Measurements from ENCODE around the gene MRPL51. TPM values are rescaled to one million over a fixed set of nuclear protein-coding genes. Genes with fewer than 3 reads are reported as not detected.

MRPL51 gene
- total RNA-seq, 1 experiment from 2014 or later: 265 TPM

DNA sequence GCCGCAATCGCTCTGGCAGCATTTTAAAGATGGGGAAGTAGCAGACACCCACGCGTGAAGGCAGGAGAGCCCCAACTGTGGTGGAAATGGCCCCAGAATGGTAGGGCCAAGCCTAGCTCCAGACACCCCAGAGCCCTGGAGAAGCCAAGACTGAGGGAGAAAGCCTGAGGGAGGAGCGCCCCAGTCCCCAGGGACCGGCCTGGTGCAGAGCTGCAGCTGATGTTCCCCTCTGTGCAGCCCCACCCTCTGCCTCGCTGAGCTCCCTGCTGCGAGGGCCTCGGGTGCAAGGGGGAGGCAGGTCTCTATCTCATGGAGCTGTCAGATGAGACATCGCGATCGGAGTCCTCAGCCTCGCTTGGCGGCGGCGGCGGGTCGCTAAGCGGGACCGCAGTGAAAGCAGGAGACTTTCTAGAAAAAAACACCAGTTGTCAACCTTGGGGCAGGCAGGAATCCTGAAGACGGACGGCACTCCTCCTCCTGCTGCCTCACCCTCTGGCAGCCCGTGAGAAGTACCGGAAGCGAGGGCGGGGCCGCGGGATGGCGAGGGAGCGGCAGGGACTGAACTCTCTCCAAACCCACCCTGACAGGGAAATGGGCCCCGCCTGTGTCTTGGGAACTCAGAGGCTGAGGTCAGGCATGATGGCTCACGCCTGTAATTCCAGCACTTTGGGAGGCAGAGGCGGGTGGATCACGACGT lies 47.3 kb upstream of the MRPL51 start:
- H3K36me3 ChIP-seq (ENCODE audit: control insufficient read depth in 1 of 2, insufficient read depth in 2 of 2, low read length in 2 of 2): peaks cover 17 to 26% of the 10 kb centered on the region in 2 experiments; a peak in 3 of 4 replicates
- H4K20me1 ChIP-seq (ENCODE audit: insufficient read depth): peaks cover 20% of the 10 kb centered on the region; the same call in 1 of the 2 replicates
- H3K27ac ChIP-seq (ENCODE audit: low read depth, low read length): peak overlapping the region; percentile 84
- ChIA-PET RAD21 (ENCODE audit: low non-redundant PET in 1 of 2, low total read pairs in 2 of 2, uncharacterized antibody in 2 of 2, unreplicated experiment in 2 of 2) (no interaction called here), CTCF (interaction anchor here (0.6 to 2.6 kb wide), 11 partner anchors 11 to 345 kb away, joined by 3 to 10 read pairs (median 3); partner anchors contain the start of gene NOP2), POLR2A (interaction anchor here (0.9 to 7.0 kb wide), 3 partner anchors 10 to 70 kb away, joined by 3 to 84 read pairs (median 4); partner anchors contain the start of gene VAMP1)
- ATAC-seq: peak; percentile 61
- peak overlapping the region; percentile 52 for H3K9ac ChIP-seq (ENCODE audit: low read length)
- no peaks in the 10 kb centered on the region for H3K9me2 ChIP-seq (ENCODE audit: insufficient read depth)
- peak; percentile 67 for DNase-seq (ENCODE audit: low read depth, low spot score)
- H3K27me3 ChIP-seq (ENCODE audit: insufficient read depth, low read length): no peaks in the 10 kb centered on the region
- H3K4me2 ChIP-seq (ENCODE audit: low read length): peak overlapping the region; percentile 94
- BruUV-seq (replicated peaks): no TSS peak
- intact Hi-C loops (cut with micrococcal nuclease): no loop called here
- H2AFZ ChIP-seq (ENCODE audit: low read depth, low read length, poor library complexity, severe bottlenecking): no peak overlapping the region
- peaks cover 23% of the 10 kb centered on the region for H3K79me2 ChIP-seq (ENCODE audit: insufficient read depth, low read length)
- peaks cover 20 to 64% of the 10 kb centered on the region in 2 experiments for H3K4me1 ChIP-seq (ENCODE audit: control insufficient read depth in 1 of 2, insufficient read depth in 2 of 2, low read length in 2 of 2)
- H3K4me3 ChIP-seq (replicated peaks in 1 of 2; ENCODE audit: low read depth in 1 of 2, low read length in 2 of 2): peak overlapping the region; percentile 31 to 58
- no peak for TF ChIP-seq RAD21 (IDR thresholded peaks at IDR 0.05; ENCODE audit: low read depth)
- no peak for TF ChIP-seq CBX3 (IDR thresholded peaks at IDR 0.05; ENCODE audit: low read depth)
- TF ChIP-seq TCF7L2 (IDR thresholded peaks at IDR 0.05; ENCODE audit: borderline replicate concordance, extremely low read depth, insufficient read depth, insufficient read length): peak; percentile 74
- TF ChIP-seq POLR2AphosphoS5 (IDR thresholded peaks at IDR 0.05; ENCODE audit: low read depth, low read length): 0 out of 2 replicates have a peak, but pooled peaks have one; percentile 14
- no peaks in the 10 kb centered on the region for H3K9me3 ChIP-seq (ENCODE audit: control insufficient read depth in 1 of 2, insufficient read depth in 1 of 2, low read depth in 1 of 2, low read length in 2 of 2)

GRCh38 chr12:6539707-6540134 lies 46.7 kb upstream of the MRPL51 start:
- peak overlapping the region; percentile 94 for H3K4me2 ChIP-seq (ENCODE audit: low read length)
- CTCF ChIA-PET: interaction anchor here (0.6 to 2.6 kb wide), 12 partner anchors 7 to 344 kb away, joined by 3 to 10 read pairs (median 4); partner anchors contain the start of gene NOP2
- no peak overlapping the region for H2AFZ ChIP-seq (ENCODE audit: low read depth, low read length, poor library complexity, severe bottlenecking)
- no TSS peak for BruUV-seq (replicated peaks)
- H3K27me3 ChIP-seq (ENCODE audit: insufficient read depth, low read length): no peaks in the 10 kb centered on the region
- peak overlapping the region; percentile 52 for H3K9ac ChIP-seq (ENCODE audit: low read length)
- RAD21 ChIA-PET (ENCODE audit: low non-redundant PET in 1 of 2, low total read pairs in 2 of 2, uncharacterized antibody in 2 of 2, unreplicated experiment in 2 of 2): no interaction called here
- peaks cover 23% of the 10 kb centered on the region; the same call in 1 of the 2 replicates for H4K20me1 ChIP-seq (ENCODE audit: insufficient read depth)
- POLR2A ChIA-PET: interaction anchor here (0.7 to 7.0 kb wide), 6 partner anchors 10 to 196 kb away, joined by 3 to 84 read pairs (median 4); partner anchors contain the start of gene VAMP1
- no peaks in the 10 kb centered on the region for H3K9me2 ChIP-seq (ENCODE audit: insufficient read depth)
- peak; percentile 13 for ATAC-seq
- peaks cover 29% of the 10 kb centered on the region for H3K79me2 ChIP-seq (ENCODE audit: insufficient read depth, low read length)
- peaks cover 20 to 32% of the 10 kb centered on the region in 2 experiments; a peak in 3 of 4 replicates for H3K36me3 ChIP-seq (ENCODE audit: control insufficient read depth in 1 of 2, insufficient read depth in 2 of 2, low read length in 2 of 2)
- no peak for TF ChIP-seq JUND (IDR thresholded peaks at IDR 0.05)
- no peak for TF ChIP-seq CEBPB (IDR thresholded peaks at IDR 0.05; ENCODE audit: low read depth)
- no peak for TF ChIP-seq SRF (IDR thresholded peaks at IDR 0.05; ENCODE audit: low read depth)
- TF ChIP-seq POLR2A (IDR thresholded peaks at IDR 0.05; ENCODE audit: borderline replicate concordance, extremely low read depth, insufficient read depth, insufficient read length): no peak
- TF ChIP-seq, protein P1, sequence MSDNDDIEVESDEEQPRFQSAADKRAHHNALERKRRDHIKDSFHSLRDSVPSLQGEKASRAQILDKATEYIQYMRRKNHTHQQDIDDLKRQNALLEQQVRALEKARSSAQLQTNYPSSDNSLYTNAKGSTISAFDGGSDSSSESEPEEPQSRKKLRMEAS (IDR thresholded peaks at IDR 0.05): no peak
- TF ChIP-seq SIN3A (IDR thresholded peaks at IDR 0.05; ENCODE audit: low read depth): no peak
- no peak for TF ChIP-seq ZFX (IDR thresholded peaks at IDR 0.05)
- TF ChIP-seq EZH2phosphoT487 (IDR thresholded peaks at IDR 0.05; ENCODE audit: borderline replicate concordance): no peak
- TF ChIP-seq FOSL1 (IDR thresholded peaks at IDR 0.05; ENCODE audit: low read depth): no peak
- TF ChIP-seq, protein P2, sequence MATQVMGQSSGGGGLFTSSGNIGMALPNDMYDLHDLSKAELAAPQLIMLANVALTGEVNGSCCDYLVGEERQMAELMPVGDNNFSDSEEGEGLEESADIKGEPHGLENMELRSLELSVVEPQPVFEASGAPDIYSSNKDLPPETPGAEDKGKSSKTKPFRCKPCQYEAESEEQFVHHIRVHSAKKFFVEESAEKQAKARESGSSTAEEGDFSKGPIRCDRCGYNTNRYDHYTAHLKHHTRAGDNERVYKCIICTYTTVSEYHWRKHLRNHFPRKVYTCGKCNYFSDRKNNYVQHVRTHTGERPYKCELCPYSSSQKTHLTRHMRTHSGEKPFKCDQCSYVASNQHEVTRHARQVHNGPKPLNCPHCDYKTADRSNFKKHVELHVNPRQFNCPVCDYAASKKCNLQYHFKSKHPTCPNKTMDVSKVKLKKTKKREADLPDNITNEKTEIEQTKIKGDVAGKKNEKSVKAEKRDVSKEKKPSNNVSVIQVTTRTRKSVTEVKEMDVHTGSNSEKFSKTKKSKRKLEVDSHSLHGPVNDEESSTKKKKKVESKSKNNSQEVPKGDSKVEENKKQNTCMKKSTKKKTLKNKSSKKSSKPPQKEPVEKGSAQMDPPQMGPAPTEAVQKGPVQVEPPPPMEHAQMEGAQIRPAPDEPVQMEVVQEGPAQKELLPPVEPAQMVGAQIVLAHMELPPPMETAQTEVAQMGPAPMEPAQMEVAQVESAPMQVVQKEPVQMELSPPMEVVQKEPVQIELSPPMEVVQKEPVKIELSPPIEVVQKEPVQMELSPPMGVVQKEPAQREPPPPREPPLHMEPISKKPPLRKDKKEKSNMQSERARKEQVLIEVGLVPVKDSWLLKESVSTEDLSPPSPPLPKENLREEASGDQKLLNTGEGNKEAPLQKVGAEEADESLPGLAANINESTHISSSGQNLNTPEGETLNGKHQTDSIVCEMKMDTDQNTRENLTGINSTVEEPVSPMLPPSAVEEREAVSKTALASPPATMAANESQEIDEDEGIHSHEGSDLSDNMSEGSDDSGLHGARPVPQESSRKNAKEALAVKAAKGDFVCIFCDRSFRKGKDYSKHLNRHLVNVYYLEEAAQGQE (IDR thresholded peaks at IDR 0.05; ENCODE audit: low read depth): no peak
- no peak for TF ChIP-seq SP1 (IDR thresholded peaks at IDR 0.05; ENCODE audit: low read depth)
- peak overlapping the region; percentile 31 to 58 for H3K4me3 ChIP-seq (replicated peaks in 1 of 2; ENCODE audit: low read depth in 1 of 2, low read length in 2 of 2)
- peak overlapping the region; percentile 84 for H3K27ac ChIP-seq (ENCODE audit: low read depth, low read length)
- H3K9me3 ChIP-seq (ENCODE audit: control insufficient read depth in 1 of 2, insufficient read depth in 1 of 2, low read depth in 1 of 2, low read length in 2 of 2): no peaks in the 10 kb centered on the region
- peaks cover 20 to 64% of the 10 kb centered on the region in 2 experiments for H3K4me1 ChIP-seq (ENCODE audit: control insufficient read depth in 1 of 2, insufficient read depth in 2 of 2, low read length in 2 of 2)
- DNase-seq (ENCODE audit: low read depth, low spot score): no peak
- intact Hi-C loops (cut with micrococcal nuclease): loop anchor here (10.0 kb wide), 1 partner anchor 205 kb away; no protein-coding TSS in a partner anchor

All from HCT116 (cell line).